WTC11 (cell line): ENCODE results near the gene SLC8B1.

Experiments used
- MXD4 ChIP-seq: fragments of 250-450 bp; sonication (Bioruptor Pico); IDR thresholded peaks from 2 replicates; pipeline ENCODE4 v1.8.0; 2021; ENCODE audit warnings: mild to moderate bottlenecking, moderate library complexity, borderline replicate concordance
- SMAD4 ChIP-seq: sonication (generic); formaldehyde crosslinking; IDR thresholded peaks from 2 replicates; pipeline ENCODE4 v1.8.0; 2022; ENCODE audit warnings: mild to moderate bottlenecking, missing genetic modification reagents
- ZNF416 ChIP-seq: fragments of 250-450 bp; sonication (Bioruptor Pico); IDR thresholded peaks from 2 replicates; pipeline ENCODE4 v1.9.0; 2021; ENCODE audit warnings: mild to moderate bottlenecking, inconsistent platforms
- TF ChIP-seq, protein P1 (sequence below): fragments of 200-600 bp; IDR thresholded peaks from 2 replicates; pipeline ENCODE4 v1.8.0; 2022; ENCODE audit warnings: antibody characterized with exemption
- TF ChIP-seq, protein P2 (sequence below): sonication (generic); formaldehyde crosslinking; IDR thresholded peaks from 2 replicates; pipeline ENCODE4 v1.8.0; 2022; ENCODE audit warnings: mild to moderate bottlenecking, missing genetic modification reagents

DNA sequence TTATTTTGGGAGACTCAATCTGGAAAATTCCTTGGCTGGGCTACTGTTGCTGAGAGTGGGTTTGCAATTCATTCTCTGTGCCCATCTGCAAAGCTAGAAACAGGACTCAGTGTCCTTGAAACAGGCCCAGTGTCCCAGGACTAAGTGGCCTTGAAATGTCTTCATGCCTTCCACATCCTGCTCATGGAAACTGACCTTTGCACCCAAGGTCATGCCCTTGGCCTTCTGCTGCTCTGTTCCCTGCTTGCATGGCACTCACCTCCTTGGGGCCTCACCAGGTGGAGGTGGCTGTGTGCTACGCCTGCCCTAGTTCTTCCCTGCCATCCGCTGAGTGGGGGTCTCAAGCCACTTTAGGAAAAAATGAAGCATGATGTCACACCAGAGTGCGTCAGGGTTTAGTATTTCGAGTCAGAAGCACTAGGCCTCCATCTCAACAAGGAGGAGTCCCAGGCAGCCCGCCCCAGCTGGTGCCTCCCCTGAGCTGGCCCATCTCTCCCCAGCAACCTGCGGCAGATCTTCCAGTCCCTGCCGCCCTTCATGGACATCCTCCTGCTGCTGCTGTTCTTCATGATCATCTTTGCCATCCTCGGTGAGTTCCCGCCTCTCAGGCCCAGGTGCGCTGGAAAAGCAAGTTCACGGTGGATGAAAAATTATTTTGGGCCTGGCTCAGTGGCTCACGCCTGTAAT lies 65.5 kb downstream of the SLC8B1 start:
- TF ChIP-seq ZNF416 (no peak), SMAD4 (no peak), MXD4 (CRISPR knock-in tag) (no peak)
- TF ChIP-seq, protein P1, sequence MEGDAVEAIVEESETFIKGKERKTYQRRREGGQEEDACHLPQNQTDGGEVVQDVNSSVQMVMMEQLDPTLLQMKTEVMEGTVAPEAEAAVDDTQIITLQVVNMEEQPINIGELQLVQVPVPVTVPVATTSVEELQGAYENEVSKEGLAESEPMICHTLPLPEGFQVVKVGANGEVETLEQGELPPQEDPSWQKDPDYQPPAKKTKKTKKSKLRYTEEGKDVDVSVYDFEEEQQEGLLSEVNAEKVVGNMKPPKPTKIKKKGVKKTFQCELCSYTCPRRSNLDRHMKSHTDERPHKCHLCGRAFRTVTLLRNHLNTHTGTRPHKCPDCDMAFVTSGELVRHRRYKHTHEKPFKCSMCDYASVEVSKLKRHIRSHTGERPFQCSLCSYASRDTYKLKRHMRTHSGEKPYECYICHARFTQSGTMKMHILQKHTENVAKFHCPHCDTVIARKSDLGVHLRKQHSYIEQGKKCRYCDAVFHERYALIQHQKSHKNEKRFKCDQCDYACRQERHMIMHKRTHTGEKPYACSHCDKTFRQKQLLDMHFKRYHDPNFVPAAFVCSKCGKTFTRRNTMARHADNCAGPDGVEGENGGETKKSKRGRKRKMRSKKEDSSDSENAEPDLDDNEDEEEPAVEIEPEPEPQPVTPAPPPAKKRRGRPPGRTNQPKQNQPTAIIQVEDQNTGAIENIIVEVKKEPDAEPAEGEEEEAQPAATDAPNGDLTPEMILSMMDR: no peak
- TF ChIP-seq, protein P2, sequence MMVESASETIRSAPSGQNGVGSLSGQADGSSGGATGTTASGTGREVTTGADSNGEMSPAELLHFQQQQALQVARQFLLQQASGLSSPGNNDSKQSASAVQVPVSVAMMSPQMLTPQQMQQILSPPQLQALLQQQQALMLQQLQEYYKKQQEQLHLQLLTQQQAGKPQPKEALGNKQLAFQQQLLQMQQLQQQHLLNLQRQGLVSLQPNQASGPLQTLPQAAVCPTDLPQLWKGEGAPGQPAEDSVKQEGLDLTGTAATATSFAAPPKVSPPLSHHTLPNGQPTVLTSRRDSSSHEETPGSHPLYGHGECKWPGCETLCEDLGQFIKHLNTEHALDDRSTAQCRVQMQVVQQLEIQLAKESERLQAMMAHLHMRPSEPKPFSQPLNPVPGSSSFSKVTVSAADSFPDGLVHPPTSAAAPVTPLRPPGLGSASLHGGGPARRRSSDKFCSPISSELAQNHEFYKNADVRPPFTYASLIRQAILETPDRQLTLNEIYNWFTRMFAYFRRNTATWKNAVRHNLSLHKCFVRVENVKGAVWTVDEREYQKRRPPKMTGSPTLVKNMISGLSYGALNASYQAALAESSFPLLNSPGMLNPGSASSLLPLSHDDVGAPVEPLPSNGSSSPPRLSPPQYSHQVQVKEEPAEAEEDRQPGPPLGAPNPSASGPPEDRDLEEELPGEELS (CRISPR knock-in tag): no peak
